ENCODE measurements around the gene CACNA2D3.

DNA sequence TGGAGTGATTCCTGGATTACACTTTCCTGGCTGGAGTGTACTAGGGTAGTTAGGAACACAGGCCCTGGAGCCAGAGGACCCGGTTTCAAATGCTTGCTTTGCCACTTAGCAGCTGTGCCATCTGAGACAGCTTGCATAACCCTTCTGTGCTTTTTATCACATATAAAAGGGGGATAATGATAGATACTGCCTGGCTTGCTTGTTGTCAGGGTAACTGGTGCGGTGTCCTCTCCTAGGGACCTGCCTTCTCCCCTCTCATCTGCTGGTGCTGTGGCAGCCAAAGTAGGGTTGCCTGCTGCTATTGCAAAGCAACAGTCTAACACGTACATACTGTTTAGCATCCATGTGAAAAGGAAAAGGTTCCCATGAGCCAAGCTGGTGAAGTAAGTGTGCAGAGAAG lies 667.7 kb downstream of the CACNA2D3 start:
- TF ChIP-seq, protein P1, sequence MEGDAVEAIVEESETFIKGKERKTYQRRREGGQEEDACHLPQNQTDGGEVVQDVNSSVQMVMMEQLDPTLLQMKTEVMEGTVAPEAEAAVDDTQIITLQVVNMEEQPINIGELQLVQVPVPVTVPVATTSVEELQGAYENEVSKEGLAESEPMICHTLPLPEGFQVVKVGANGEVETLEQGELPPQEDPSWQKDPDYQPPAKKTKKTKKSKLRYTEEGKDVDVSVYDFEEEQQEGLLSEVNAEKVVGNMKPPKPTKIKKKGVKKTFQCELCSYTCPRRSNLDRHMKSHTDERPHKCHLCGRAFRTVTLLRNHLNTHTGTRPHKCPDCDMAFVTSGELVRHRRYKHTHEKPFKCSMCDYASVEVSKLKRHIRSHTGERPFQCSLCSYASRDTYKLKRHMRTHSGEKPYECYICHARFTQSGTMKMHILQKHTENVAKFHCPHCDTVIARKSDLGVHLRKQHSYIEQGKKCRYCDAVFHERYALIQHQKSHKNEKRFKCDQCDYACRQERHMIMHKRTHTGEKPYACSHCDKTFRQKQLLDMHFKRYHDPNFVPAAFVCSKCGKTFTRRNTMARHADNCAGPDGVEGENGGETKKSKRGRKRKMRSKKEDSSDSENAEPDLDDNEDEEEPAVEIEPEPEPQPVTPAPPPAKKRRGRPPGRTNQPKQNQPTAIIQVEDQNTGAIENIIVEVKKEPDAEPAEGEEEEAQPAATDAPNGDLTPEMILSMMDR (IDR thresholded peaks at IDR 0.05; ENCODE audit: low read length) = no peak
- no peak for TF ChIP-seq EZH2 (optimal IDR thresholded peaks at IDR 0.05; ENCODE audit: low read depth, low read length)
